Lung (tissue), 12 donors: ENCODE measurements around the gene RCBTB1. TPM values are rescaled to one million over a fixed set of nuclear protein-coding genes. Genes with fewer than 3 reads are reported as not detected.
"Not testable (repeated sequence)": the region's sequence is repeated elsewhere in the genome, so short reads cannot be mapped to it uniquely, and the experiment has no call there.

Experiments used
- ATAC-seq: fragments of 200-7000 bp; cut with Tn5 transposase; one replicate; pipeline ENCODE4 v1.9.1; 2020; ENCODE audit warnings: moderate number of reproducible peaks; ENCODE audit not compliant: insufficient read depth, low FRiP score
- DNase-seq, 3 donors: peaks; one replicate each; pipeline ENCODE4 v3.0.0-alpha.2; 2013 to 2017
- H3K27ac ChIP-seq, 2 donors: one replicate each; pipeline ENCODE4 v1.5.1; 2013; ENCODE audit warnings: mild to moderate bottlenecking in 2 of 2, moderate library complexity in 2 of 2, control low read depth in 1 of 2, inconsistent platforms in 1 of 2, low read depth in 1 of 2, low read length in 1 of 2
- H3K27me3 ChIP-seq, 3 donors: one replicate each; pipeline ENCODE4 v1.5.1; 2013; ENCODE audit warnings: low read length in 2 of 3; ENCODE audit not compliant: control insufficient read depth in 3 of 3, insufficient read depth in 3 of 3
- H3K36me3 ChIP-seq, 4 donors: one replicate each; pipeline ENCODE4 v1.5.1; 2013; ENCODE audit warnings: low read length in 4 of 4, mild to moderate bottlenecking in 1 of 4, moderate library complexity in 1 of 4; ENCODE audit not compliant: control insufficient read depth in 4 of 4, insufficient read depth in 4 of 4
- H3K4me1 ChIP-seq, 5 donors: one replicate each; pipeline ENCODE4 v1.5.1; 2013; ENCODE audit warnings: low read length in 5 of 5, mild to moderate bottlenecking in 2 of 5, moderate library complexity in 1 of 5; ENCODE audit not compliant: control insufficient read depth in 5 of 5, insufficient read depth in 5 of 5
- H3K4me3 ChIP-seq: one replicate; pipeline ENCODE4 v1.5.1; 2013; ENCODE audit warnings: mild to moderate bottlenecking, control low read depth, moderate library complexity
- H3K9ac ChIP-seq, 2 donors: one replicate each; pipeline ENCODE4 v1.5.1; 2013; ENCODE audit warnings: low read length in 2 of 2, control low read depth in 1 of 2; ENCODE audit not compliant: insufficient read depth in 1 of 2
- H3K9me3 ChIP-seq, 4 donors: one replicate each; pipeline ENCODE4 v1.5.1; 2013; ENCODE audit warnings: low read length in 3 of 4, mild to moderate bottlenecking in 1 of 4, moderate library complexity in 1 of 4; ENCODE audit not compliant: control insufficient read depth in 4 of 4, insufficient read depth in 3 of 4
- CTCF ChIP-seq: IDR thresholded peaks from 2 replicates; pipeline ENCODE4 v1.5.1; 2012; ENCODE audit warnings: mild to moderate bottlenecking; ENCODE audit errors: control extremely low read depth, extremely low read depth
- WGBS, 2 donors: extraction: QIAGEN DNeasy Blood & Tissue Kit; methylation state at CpG; one replicate each; pipeline ENCODE4 v1.1.7; 2013; 5-methylcytosine and 5-hydroxymethylcytosine counted together
- polyA plus RNA-seq, 2 donors: library from polyadenylated mRNA; stranded (reverse); fragments of 200-250 nt; gene quantifications; one replicate each; pipeline ENCODE4 v1.2.1, GENCODE V29; 2013
- total RNA-seq, 2 donors: library from RNA; depleted of rRNA in 1 of 2; stranded (reverse); fragments of >200 nt in 1 of 2; gene quantifications; one replicate each; pipeline ENCODE4 v1.2.1, GENCODE V29; 2014 to 2021
- donor health status: control.
- donor health status: control.
- donor health status: Bipolar disorder and iron deficiency.
- donor health status: healthy.
- donor health status: DM: yes; HTN: yes; CAD: no.

Gene RCBTB1
- total and polyA plus RNA-seq, 4 donors = 12.0 to 25.4 (median 17.8) TPM

- Histone ChIP-seq H3K4me1 (peaks cover 0 to 2% (median 0%) of the 10 kb centered on the region in 5 donors), H3K4me3 (no peak overlapping the region), H3K36me3 (no peaks in the 10 kb centered on the region), H3K27ac (no peak overlapping the region), H3K9me3 (no peaks in the 10 kb centered on the region), H3K9ac (no peak overlapping the region), H3K27me3 (no peaks in the 10 kb centered on the region)
- ATAC-seq (no peak), DNase-seq (no peak)
- TF ChIP-seq CTCF = no peak
- WGBS, 2 donors = 88 to 94% methylated on average over 1 of the region's 1 CpG
Observed at GRCh38 chr13:49602005-49602404, 16.6 kb upstream of the RCBTB1 start.

GRCh38 chr13:49597043-49597641 is 11.8 kb upstream of the RCBTB1 start:
- TF ChIP-seq CTCF = no peak
- Histone ChIP-seq H3K9me3 (no peaks in the 10 kb centered on the region), H3K27me3 (no peaks in the 10 kb centered on the region), H3K4me3 (no peak overlapping the region), H3K27ac (no peak overlapping the region), H3K9ac (no peak overlapping the region), H3K4me1 (peaks cover 0 to 2% (median 0%) of the 10 kb centered on the region in 5 donors), H3K36me3 (no peaks in the 10 kb centered on the region)
- DNase-seq = no peak
- no peak for ATAC-seq
- 75 to 80% methylated on average over 11 of the region's 11 CpGs for WGBS, 2 donors

- no peak for TF ChIP-seq CTCF
- Histone ChIP-seq H3K27ac (no peak overlapping the region), H3K9me3 (no peaks in the 10 kb centered on the region), H3K9ac (no peak overlapping the region), H3K27me3 (no peaks in the 10 kb centered on the region), H3K4me3 (no peak overlapping the region), H3K4me1 (peaks cover 0 to 2% (median 0%) of the 10 kb centered on the region in 5 donors), H3K36me3 (no peaks in the 10 kb centered on the region)
- DNase-seq (no peak), ATAC-seq (no peak)
- 44 to 55% methylated on average over 2 of the region's 2 CpGs for WGBS, 2 donors
Observed at GRCh38 chr13:49596221-49596620, 10.9 kb upstream of the RCBTB1 start.

- Histone ChIP-seq H3K4me1 (peaks cover 0 to 2% (median 0%) of the 10 kb centered on the region in 5 donors), H3K9me3 (no peaks in the 10 kb centered on the region), H3K36me3 (no peaks in the 10 kb centered on the region), H3K4me3 (no peak overlapping the region), H3K27me3 (no peaks in the 10 kb centered on the region), H3K27ac (no peak overlapping the region), H3K9ac (no peak overlapping the region)
- TF ChIP-seq CTCF = no peak
- DNase-seq (no peak), ATAC-seq (no peak)
Observed at GRCh38 chr13:49594576-49594975, 9.2 kb upstream of the RCBTB1 start.

GRCh38 chr13:49593876-49594275 is 8.5 kb upstream of the RCBTB1 start:
- H3K27me3 ChIP-seq, DNase-seq, H3K4me3 ChIP-seq, H3K4me1 ChIP-seq, H3K9me3 ChIP-seq, H3K36me3 ChIP-seq, H3K9ac ChIP-seq, H3K27ac ChIP-seq, ATAC-seq: not testable (repeated sequence)
- WGBS, 2 donors = 78 to 100% methylated on average over 2 to 3 of the region's 4 CpGs
